ENCODE measurements around the gene CSHL1. TPM values are rescaled to one million over a fixed set of nuclear protein-coding genes. Genes with fewer than 3 reads are reported as not detected.
"Not testable (repeated sequence)": the region's sequence is repeated elsewhere in the genome, so short reads cannot be mapped to it uniquely, and the experiment has no call there.

CSHL1 gene
- total and polyA plus RNA-seq, 2 donors (not counting 1 experiment from before 2014, with no cell fraction given): not detected

DNA sequence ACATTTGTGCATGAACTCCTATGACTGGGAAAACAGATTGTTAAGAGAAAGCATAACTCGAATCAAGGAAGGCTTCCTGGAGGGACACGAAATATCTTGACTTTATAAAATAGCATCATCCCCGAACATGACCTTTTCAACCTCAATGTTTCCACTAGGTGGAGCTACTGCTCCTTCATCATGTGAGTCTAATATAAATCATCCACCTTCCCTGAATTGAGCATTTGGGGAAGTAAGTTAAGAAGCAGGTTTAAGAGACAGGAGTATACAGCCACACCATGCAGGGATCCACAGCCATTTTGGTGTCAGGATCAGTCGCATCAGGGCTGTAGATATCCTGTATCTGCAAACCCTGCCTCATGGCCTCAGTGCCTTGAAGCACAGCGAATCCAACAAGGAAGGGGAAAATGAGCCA lies 7.3 kb downstream of the CSHL1 start:
- H3K4me1 Mint-ChIP-seq; H3K36me3 ChIP-seq (replicated peaks in 1 of 2; ENCODE audit: control extremely low read depth in 1 of 2, control insufficient read depth in 1 of 2, extremely low read depth in 1 of 2, insufficient read depth in 2 of 2, low read length in 1 of 2); H4K20me1 ChIP-seq (ENCODE audit: control insufficient read depth, insufficient read depth, low read length, poor library complexity, severe bottlenecking); H3K9ac ChIP-seq (ENCODE audit: low read length); H3K4me2 ChIP-seq (replicated peaks; ENCODE audit: low read depth, low read length, poor library complexity, severe bottlenecking); H2AFZ ChIP-seq (ENCODE audit: insufficient read depth, low read depth, low read length, poor library complexity, severe bottlenecking); H3K79me2 ChIP-seq (ENCODE audit: control insufficient read depth, insufficient read depth, low read length); H3K27ac ChIP-seq (ENCODE audit: low read length in 2 of 2); H3K9me3 ChIP-seq (ENCODE audit: control extremely low read depth in 1 of 3, control insufficient read depth in 2 of 3, insufficient read depth in 1 of 3, low read length in 2 of 3); POLR2A ChIA-PET; H3K9me3 Mint-ChIP-seq (ENCODE audit: insufficient read depth); H3K27me3 Mint-ChIP-seq; H3K4me1 ChIP-seq (ENCODE audit: control insufficient read depth in 2 of 2, insufficient read depth in 2 of 2, low read length in 2 of 2); H3K4me3 ChIP-seq (ENCODE audit: control extremely low read depth in 1 of 5, extremely low read depth in 1 of 5, insufficient read depth in 1 of 5, low read depth in 2 of 5, low read length in 4 of 5); H3K27ac Mint-ChIP-seq; H3K4me3 Mint-ChIP-seq; H3K27me3 ChIP-seq (replicated peaks in 1 of 4; ENCODE audit: control extremely low read depth in 1 of 4, control insufficient read depth in 3 of 4, insufficient read depth in 4 of 4, low read length in 3 of 4): not testable (repeated sequence)
- intact Hi-C loops (cut with micrococcal nuclease): loop anchor here (10.0 kb wide), 1 partner anchor 381 kb away; no protein-coding TSS in a partner anchor
- DNase-seq: peak; percentile 67
- peak; percentile 85 for ATAC-seq (ENCODE audit: low read depth)
- TF ChIP-seq CTCF (IDR thresholded peaks at IDR 0.05): peak; percentile 70
- WGBS (ENCODE audit: insufficient coverage): 50% methylated on average over 2 of the region's 5 CpGs
- CTCF ChIA-PET: interaction anchor here (0.7 to 9.4 kb wide), 13 partner anchors 8 to 242 kb away, joined by 3 to 152 read pairs (median 16); partner anchors contain the start of genes ERN1, GH1 and ICAM2

- H2AFZ ChIP-seq (ENCODE audit: insufficient read depth, low read depth, low read length, poor library complexity, severe bottlenecking); H3K4me3 ChIP-seq (ENCODE audit: control extremely low read depth in 1 of 5, extremely low read depth in 1 of 5, insufficient read depth in 1 of 5, low read depth in 2 of 5, low read length in 4 of 5); H3K4me1 ChIP-seq (ENCODE audit: control insufficient read depth in 2 of 2, insufficient read depth in 2 of 2, low read length in 2 of 2); H3K79me2 ChIP-seq (ENCODE audit: control insufficient read depth, insufficient read depth, low read length); ATAC-seq (ENCODE audit: low read depth); DNase-seq; H3K4me1 Mint-ChIP-seq; H3K27ac Mint-ChIP-seq; H3K27me3 Mint-ChIP-seq; H4K20me1 ChIP-seq (ENCODE audit: control insufficient read depth, insufficient read depth, low read length, poor library complexity, severe bottlenecking); H3K9ac ChIP-seq (ENCODE audit: low read length); H3K9me3 ChIP-seq (ENCODE audit: control extremely low read depth in 1 of 3, control insufficient read depth in 2 of 3, insufficient read depth in 1 of 3, low read length in 2 of 3); H3K4me2 ChIP-seq (replicated peaks; ENCODE audit: low read depth, low read length, poor library complexity, severe bottlenecking); H3K4me3 Mint-ChIP-seq; H3K9me3 Mint-ChIP-seq (ENCODE audit: insufficient read depth); H3K27ac ChIP-seq (ENCODE audit: low read length in 2 of 2); H3K27me3 ChIP-seq (replicated peaks in 1 of 4; ENCODE audit: control extremely low read depth in 1 of 4, control insufficient read depth in 3 of 4, insufficient read depth in 4 of 4, low read length in 3 of 4); H3K36me3 ChIP-seq (replicated peaks in 1 of 2; ENCODE audit: control extremely low read depth in 1 of 2, control insufficient read depth in 1 of 2, extremely low read depth in 1 of 2, insufficient read depth in 2 of 2, low read length in 1 of 2): not testable (repeated sequence)
- intact Hi-C loops (cut with micrococcal nuclease): loop anchor here (10.0 kb wide), 1 partner anchor 383 kb away; no protein-coding TSS in a partner anchor
- no CpG with 5 or more reads among the region's 2 CpGs for WGBS (ENCODE audit: insufficient coverage)
- CTCF ChIA-PET: interaction anchor here (0.6 to 9.4 kb wide), 18 partner anchors 10 to 1443 kb away, joined by 3 to 152 read pairs (median 4); partner anchors contain the start of genes CSHL1, ERN1 and ICAM2
- POLR2A ChIA-PET: interaction anchor here (1.1 kb wide), 1 partner anchor 118 kb away, joined by 9 read pairs; the partner anchor contains the start of gene ICAM2
Measured at GRCh38 chr17:63901971-63902370, 9.1 kb downstream of the CSHL1 start.

GRCh38 chr17:63898899-63899798 lies 11.9 kb downstream of the CSHL1 start:
- H3K4me3 ChIP-seq (ENCODE audit: control extremely low read depth in 1 of 5, extremely low read depth in 1 of 5, insufficient read depth in 1 of 5, low read depth in 2 of 5, low read length in 4 of 5); ATAC-seq (ENCODE audit: low read depth); H3K9me3 ChIP-seq (ENCODE audit: control extremely low read depth in 1 of 3, control insufficient read depth in 2 of 3, insufficient read depth in 1 of 3, low read length in 2 of 3); H2AFZ ChIP-seq (ENCODE audit: insufficient read depth, low read depth, low read length, poor library complexity, severe bottlenecking); H3K4me2 ChIP-seq (replicated peaks; ENCODE audit: low read depth, low read length, poor library complexity, severe bottlenecking); H4K20me1 ChIP-seq (ENCODE audit: control insufficient read depth, insufficient read depth, low read length, poor library complexity, severe bottlenecking); H3K9me3 Mint-ChIP-seq (ENCODE audit: insufficient read depth); H3K36me3 ChIP-seq (replicated peaks in 1 of 2; ENCODE audit: control extremely low read depth in 1 of 2, control insufficient read depth in 1 of 2, extremely low read depth in 1 of 2, insufficient read depth in 2 of 2, low read length in 1 of 2); POLR2A ChIA-PET; H3K4me3 Mint-ChIP-seq; H3K27ac Mint-ChIP-seq; H3K79me2 ChIP-seq (ENCODE audit: control insufficient read depth, insufficient read depth, low read length); DNase-seq; intact Hi-C loops (cut with micrococcal nuclease); H3K9ac ChIP-seq (ENCODE audit: low read length); H3K4me1 Mint-ChIP-seq; H3K27ac ChIP-seq (ENCODE audit: low read length in 2 of 2); H3K27me3 ChIP-seq (replicated peaks in 1 of 4; ENCODE audit: control extremely low read depth in 1 of 4, control insufficient read depth in 3 of 4, insufficient read depth in 4 of 4, low read length in 3 of 4); H3K4me1 ChIP-seq (ENCODE audit: control insufficient read depth in 2 of 2, insufficient read depth in 2 of 2, low read length in 2 of 2): not testable (repeated sequence)
- WGBS (ENCODE audit: insufficient coverage): 76% methylated on average over 4 of the region's 6 CpGs
- CTCF ChIA-PET: interaction anchor here (1.1 to 1.7 kb wide), 2 partner anchors 126 to 234 kb away, joined by 3 to 5 read pairs; no protein-coding TSS in a partner anchor
- H3K27me3 Mint-ChIP-seq: peaks cover 11% of the 10 kb centered on the region
